ENCODE measurements around the gene RAB3GAP1.

Gene RAB3GAP1

DNA sequence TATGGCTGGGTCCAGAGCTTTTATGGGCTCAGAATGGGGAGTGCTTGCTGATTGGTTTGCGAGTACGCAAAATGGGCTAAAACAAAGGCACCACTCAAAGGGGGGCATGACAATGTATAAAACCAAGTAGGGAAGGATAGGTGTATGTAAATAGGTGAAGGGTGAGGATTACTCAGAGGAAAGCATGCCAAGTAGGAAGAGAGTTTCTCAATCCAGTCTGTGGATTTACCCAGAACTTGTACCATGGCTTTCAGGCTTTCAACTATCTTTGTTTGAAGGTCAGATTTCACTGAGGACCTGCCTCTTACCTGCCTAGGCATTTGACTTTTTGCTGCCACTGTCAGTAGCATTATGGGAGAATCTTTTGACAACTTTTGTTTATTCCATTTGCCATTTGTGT is 92.3 kb downstream of the RAB3GAP1 start:
- peaks cover 7% of the 10 kb centered on the region for H3K4me1 Mint-ChIP-seq (ENCODE audit: low read depth)
- H3K9me3 Mint-ChIP-seq = peaks cover 24% of the 10 kb centered on the region
- no peak overlapping the region for H3K4me3 Mint-ChIP-seq
- H3K36me3 Mint-ChIP-seq (ENCODE audit: low read depth) = peaks cover 70% of the 10 kb centered on the region
- no peaks in the 10 kb centered on the region for H3K27me3 Mint-ChIP-seq
- no peak overlapping the region for H3K27ac Mint-ChIP-seq
- intact Hi-C loops (cut with micrococcal nuclease) = no loop called here

DNA sequence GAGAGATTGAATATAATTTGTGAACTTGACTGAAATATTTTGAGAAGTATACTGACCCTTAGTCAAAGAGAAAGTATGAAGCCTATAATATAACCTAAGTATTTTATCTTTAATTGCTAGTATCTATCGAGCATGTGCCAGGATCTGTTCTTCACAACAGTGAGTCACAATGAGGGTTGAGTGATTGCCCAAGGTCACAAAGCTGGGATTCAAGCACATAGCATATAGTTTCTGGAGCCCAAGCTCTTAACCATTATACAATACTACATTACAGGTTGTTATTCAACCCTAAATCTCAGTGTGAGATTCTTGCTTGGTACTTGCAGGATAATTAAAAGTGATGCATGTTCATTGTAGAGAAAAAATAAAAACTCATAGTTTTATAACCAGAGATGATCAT is 97.2 kb downstream of the RAB3GAP1 start:
- Mint-ChIP-seq H3K27me3 (no peaks in the 10 kb centered on the region), H3K9me3 (peaks cover 1% of the 10 kb centered on the region)
- intact Hi-C loops (cut with micrococcal nuclease) = no loop called here

DNA sequence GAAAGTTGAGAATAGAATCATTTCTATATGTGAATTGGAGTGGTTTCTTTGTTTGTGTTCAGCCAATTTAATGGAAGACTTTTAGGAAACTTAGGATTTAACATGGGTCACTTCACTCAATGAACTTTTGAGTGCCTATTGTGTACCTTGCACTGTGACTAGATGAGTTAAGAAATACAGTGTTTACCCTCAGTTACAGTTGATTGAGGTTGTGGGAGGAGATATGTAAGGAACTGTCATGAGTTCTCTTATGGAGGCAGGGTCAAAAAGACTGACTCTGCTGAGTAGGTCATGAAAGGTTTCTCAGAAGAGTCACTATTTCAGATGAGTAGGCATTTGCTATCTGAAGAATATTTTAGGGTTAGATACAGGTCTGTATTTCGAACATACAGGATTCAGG is 98.6 kb downstream of the RAB3GAP1 start:
- Mint-ChIP-seq H3K4me3 (no peak overlapping the region), H3K36me3 (ENCODE audit: low read depth) (peaks cover 78% of the 10 kb centered on the region), H3K4me1 (ENCODE audit: low read depth) (no peaks in the 10 kb centered on the region), H3K27ac (no peak overlapping the region), H3K9me3 (no peaks in the 10 kb centered on the region), H3K27me3 (no peaks in the 10 kb centered on the region)
- intact Hi-C loops (cut with micrococcal nuclease) = no loop called here

More for the DNA sequence above, 97.2 kb downstream of the RAB3GAP1 start:
- Mint-ChIP-seq H3K4me3 (no peak overlapping the region), H3K4me1 (ENCODE audit: low read depth) (peaks cover 2% of the 10 kb centered on the region), H3K36me3 (ENCODE audit: low read depth) (peaks cover 67% of the 10 kb centered on the region), H3K27ac (no peak overlapping the region)

DNA sequence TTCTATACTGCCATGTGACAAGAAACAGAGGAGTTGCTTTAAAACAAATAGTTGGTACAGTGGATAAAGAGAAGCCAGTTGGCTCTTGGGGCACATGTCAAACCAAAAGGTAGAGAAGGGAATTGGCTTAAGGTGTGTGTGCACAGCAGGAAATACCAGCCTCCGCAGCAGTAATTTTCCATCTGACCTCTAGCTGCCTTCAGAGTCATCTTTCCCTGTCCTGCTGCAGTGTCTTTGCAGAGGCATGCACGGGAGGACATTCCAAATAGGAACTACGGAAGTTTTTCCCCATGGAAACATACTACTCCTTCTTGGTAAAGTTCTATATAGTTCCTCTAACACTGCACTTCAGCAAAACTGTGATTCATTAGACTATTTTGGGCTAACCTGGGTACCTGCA is 99.5 kb downstream of the RAB3GAP1 start:
- intact Hi-C loops (cut with micrococcal nuclease) = no loop called here
- Mint-ChIP-seq H3K27me3 (no peaks in the 10 kb centered on the region), H3K4me1 (ENCODE audit: low read depth) (no peaks in the 10 kb centered on the region), H3K4me3 (no peak overlapping the region), H3K27ac (no peak overlapping the region), H3K36me3 (ENCODE audit: low read depth) (peaks cover 80% of the 10 kb centered on the region), H3K9me3 (no peaks in the 10 kb centered on the region)

DNA sequence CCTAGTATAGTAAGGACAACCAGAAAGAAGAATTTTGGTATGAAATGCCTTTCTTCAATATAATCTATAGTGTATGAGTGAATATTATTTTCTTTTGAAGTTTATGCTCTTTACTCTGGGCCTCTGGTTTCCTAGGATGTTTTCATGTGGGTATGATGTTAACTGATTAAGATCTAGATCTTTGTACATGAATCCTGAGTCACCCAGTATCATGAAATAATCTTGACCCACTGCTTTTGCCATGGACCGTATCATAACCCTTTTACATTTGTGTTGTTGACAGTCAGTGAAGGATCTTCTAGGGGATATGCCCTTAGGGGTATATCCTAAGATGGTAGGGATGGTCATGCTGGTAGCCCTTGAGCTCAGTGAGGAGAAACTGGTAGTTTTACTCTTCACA is 100.3 kb downstream of the RAB3GAP1 start:
- Mint-ChIP-seq H3K4me3 (no peak overlapping the region), H3K27me3 (no peaks in the 10 kb centered on the region), H3K36me3 (ENCODE audit: low read depth) (peaks cover 80% of the 10 kb centered on the region), H3K4me1 (ENCODE audit: low read depth) (no peaks in the 10 kb centered on the region), H3K27ac (no peak overlapping the region), H3K9me3 (no peaks in the 10 kb centered on the region)
- intact Hi-C loops (cut with micrococcal nuclease) = no loop called here

DNA sequence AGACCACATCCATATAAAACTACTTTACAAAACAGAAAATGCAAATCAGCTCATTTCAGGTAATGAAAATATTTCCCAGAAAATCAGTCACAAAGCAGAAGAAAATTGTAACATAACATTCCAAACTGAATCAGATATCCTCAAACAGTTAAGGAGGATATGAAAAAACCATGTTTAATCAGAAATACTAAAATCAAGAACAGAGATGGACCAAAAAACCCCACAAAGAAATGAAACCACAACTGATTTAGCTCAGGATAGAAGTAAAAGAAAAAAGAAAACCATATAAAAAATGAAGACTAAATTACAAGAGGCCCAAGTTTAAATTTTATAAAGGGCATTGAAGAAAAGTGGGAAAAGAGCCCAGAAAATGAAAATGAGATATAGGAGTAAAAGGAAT is 102.9 kb downstream of the RAB3GAP1 start:
- no peaks in the 10 kb centered on the region for H3K27me3 Mint-ChIP-seq
- H3K27ac Mint-ChIP-seq = no peak overlapping the region
- no peaks in the 10 kb centered on the region for H3K4me1 Mint-ChIP-seq (ENCODE audit: low read depth)
- peaks cover 91% of the 10 kb centered on the region for H3K36me3 Mint-ChIP-seq (ENCODE audit: low read depth)
- no peak overlapping the region for H3K4me3 Mint-ChIP-seq
- no peaks in the 10 kb centered on the region for H3K9me3 Mint-ChIP-seq
- intact Hi-C loops (cut with micrococcal nuclease) = no loop called here

DNA sequence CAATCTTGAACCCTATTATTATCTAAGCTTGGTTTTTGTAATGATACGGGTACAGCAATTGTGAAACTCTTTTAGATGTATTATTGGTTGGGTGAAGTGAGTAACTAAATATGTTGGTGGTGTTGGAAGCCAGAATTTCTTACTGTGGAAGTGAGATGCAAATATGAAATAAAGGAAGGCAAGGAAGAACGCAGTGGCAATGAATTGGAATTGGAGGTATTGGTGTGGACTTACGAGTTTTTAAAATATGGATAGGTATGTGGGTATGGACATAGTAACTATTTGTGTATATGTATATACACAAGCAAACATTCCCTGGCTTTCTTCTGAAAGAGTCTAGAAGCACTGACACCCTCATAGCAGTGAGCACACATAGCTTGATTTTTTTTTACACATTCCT is 105.8 kb downstream of the RAB3GAP1 start:
- intact Hi-C loops (cut with micrococcal nuclease) = no loop called here
- H3K36me3 Mint-ChIP-seq (ENCODE audit: low read depth) = peaks cover 84% of the 10 kb centered on the region

DNA sequence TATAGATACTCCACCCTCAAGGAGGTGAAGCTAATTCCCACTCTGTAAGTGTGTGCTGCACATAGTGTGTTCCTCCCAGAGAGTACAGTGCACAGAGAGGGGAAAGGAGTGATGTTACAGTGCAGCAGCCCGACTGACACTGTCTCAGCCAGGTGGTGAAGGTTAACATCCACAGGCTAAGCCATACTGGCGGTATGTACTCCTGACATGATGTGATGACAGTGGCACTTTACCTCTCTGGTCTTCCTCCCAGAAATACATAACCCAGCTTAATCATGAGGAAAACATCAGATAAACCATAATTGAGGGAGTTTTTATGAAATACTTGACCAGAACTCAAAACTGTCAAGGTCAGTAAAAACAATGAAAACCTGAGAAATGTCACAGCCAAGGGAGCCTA is 107.1 kb downstream of the RAB3GAP1 start:
- H3K4me1 Mint-ChIP-seq (ENCODE audit: low read depth) = no peaks in the 10 kb centered on the region
- no peak overlapping the region for H3K4me3 Mint-ChIP-seq
- peaks cover 87% of the 10 kb centered on the region for H3K36me3 Mint-ChIP-seq (ENCODE audit: low read depth)
- H3K27ac Mint-ChIP-seq = no peak overlapping the region
- H3K9me3 Mint-ChIP-seq = no peaks in the 10 kb centered on the region
- H3K27me3 Mint-ChIP-seq = no peaks in the 10 kb centered on the region
- intact Hi-C loops (cut with micrococcal nuclease) = no loop called here

More for the DNA sequence above, 105.8 kb downstream of the RAB3GAP1 start:
- Mint-ChIP-seq H3K27ac (no peak overlapping the region), H3K27me3 (no peaks in the 10 kb centered on the region), H3K4me3 (no peak overlapping the region), H3K9me3 (no peaks in the 10 kb centered on the region), H3K4me1 (ENCODE audit: low read depth) (no peaks in the 10 kb centered on the region)

DNA sequence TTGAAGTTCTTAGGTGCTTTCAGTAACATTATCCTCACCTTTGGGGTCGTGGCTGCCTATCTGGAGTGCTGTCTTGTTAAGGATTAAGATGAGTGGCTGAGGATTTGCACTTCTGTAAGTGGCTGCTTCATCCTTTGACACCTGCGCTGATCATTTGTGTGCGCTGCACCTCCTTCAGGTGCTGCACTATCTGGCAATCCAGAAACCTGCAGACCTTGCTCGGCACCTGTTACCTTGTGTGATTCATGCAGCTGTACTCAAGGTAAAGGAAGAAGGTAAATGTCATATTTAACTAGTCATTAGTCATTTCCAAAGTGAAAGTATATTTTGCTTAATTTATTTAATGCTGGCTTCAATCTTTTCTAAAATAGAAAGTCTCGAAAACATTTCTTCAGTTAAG is 110.3 kb downstream of the RAB3GAP1 start:
- intact Hi-C loops (cut with micrococcal nuclease) = loop anchor here (10.0 kb wide), 2 partner anchors 592 to 622 kb away; no protein-coding TSS in a partner anchor
- Mint-ChIP-seq H3K4me1 (ENCODE audit: low read depth) (no peaks in the 10 kb centered on the region), H3K36me3 (ENCODE audit: low read depth) (peaks cover 80% of the 10 kb centered on the region), H3K9me3 (no peaks in the 10 kb centered on the region), H3K27me3 (no peaks in the 10 kb centered on the region), H3K4me3 (no peak overlapping the region), H3K27ac (no peak overlapping the region)

DNA sequence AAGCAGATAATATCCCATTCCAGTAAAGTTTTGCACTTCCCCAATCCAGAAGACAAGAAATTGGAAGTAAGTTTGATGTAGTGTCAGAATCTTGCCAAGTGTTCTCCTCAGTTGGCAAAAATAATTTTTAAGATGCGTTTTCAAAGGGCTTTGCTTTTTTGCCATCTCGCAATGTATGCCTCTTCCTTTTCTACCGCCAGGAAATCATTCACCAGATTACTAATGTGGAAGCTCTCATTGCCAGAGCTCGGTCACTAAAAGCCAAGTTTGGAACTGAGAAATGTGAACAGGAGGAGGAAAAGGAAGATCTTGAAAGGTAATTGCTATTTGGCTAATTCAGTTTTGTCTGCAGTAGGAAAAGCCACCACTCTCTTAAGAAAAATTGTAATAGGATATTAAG is 110.7 kb downstream of the RAB3GAP1 start:
- H3K4me3 Mint-ChIP-seq = no peak overlapping the region
- H3K36me3 Mint-ChIP-seq (ENCODE audit: low read depth) = peaks cover 80% of the 10 kb centered on the region
- no peaks in the 10 kb centered on the region for H3K9me3 Mint-ChIP-seq
- H3K27me3 Mint-ChIP-seq = no peaks in the 10 kb centered on the region
- no peaks in the 10 kb centered on the region for H3K4me1 Mint-ChIP-seq (ENCODE audit: low read depth)
- H3K27ac Mint-ChIP-seq = no peak overlapping the region
- intact Hi-C loops (cut with micrococcal nuclease) = loop anchor here (10.0 kb wide), 2 partner anchors 592 to 622 kb away; no protein-coding TSS in a partner anchor

DNA sequence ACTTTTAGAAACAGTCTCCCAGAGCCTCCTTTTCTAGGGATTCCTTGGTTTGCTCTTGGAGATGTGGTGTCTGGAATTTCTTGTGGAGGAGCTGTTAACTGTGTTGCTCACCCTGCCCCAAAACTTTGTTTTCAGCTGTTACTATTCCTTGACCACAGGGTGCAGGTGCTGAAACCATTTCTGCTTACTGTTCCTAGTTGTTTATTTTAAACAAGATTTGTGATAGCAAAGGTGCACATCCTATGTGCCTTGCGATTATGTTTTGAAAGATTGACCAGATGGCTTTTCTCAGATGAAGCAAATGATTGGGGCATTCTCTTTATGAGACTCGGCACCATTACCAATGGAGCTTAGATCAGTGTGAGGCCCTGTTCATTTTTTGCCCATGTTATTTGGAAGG is 111.2 kb downstream of the RAB3GAP1 start:
- no peaks in the 10 kb centered on the region for H3K27me3 Mint-ChIP-seq
- no peak overlapping the region for H3K4me3 Mint-ChIP-seq
- no peaks in the 10 kb centered on the region for H3K4me1 Mint-ChIP-seq (ENCODE audit: low read depth)
- no peak overlapping the region for H3K27ac Mint-ChIP-seq
- intact Hi-C loops (cut with micrococcal nuclease) = loop anchor here (10.0 kb wide), 2 partner anchors 591 to 621 kb away; no protein-coding TSS in a partner anchor
- no peaks in the 10 kb centered on the region for H3K9me3 Mint-ChIP-seq
- H3K36me3 Mint-ChIP-seq (ENCODE audit: low read depth) = peaks cover 80% of the 10 kb centered on the region

DNA sequence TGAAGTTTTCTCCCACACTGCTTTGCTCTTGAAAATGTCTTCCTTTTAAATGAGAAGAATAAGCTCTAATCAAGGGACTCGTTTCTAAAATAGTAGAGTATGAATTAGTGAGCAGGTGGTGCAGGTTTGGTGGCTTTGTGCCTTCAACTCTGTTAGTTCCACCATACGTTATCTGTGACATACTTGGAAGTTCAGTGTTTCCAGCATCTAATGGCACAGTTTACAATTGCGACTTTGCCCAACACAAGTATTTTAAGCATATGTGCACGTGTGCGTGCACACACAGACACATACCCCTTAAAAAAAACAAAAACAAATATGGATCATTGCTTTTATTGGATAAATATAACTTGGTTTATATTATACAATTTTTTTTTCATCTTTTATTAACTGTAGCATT is 111.8 kb downstream of the RAB3GAP1 start:
- Mint-ChIP-seq H3K4me3 (no peak overlapping the region), H3K36me3 (ENCODE audit: low read depth) (peaks cover 80% of the 10 kb centered on the region), H3K27me3 (no peaks in the 10 kb centered on the region), H3K27ac (no peak overlapping the region), H3K9me3 (no peaks in the 10 kb centered on the region), H3K4me1 (ENCODE audit: low read depth) (no peaks in the 10 kb centered on the region)
- intact Hi-C loops (cut with micrococcal nuclease) = loop anchor here (10.0 kb wide), 2 partner anchors 591 to 621 kb away; no protein-coding TSS in a partner anchor

DNA sequence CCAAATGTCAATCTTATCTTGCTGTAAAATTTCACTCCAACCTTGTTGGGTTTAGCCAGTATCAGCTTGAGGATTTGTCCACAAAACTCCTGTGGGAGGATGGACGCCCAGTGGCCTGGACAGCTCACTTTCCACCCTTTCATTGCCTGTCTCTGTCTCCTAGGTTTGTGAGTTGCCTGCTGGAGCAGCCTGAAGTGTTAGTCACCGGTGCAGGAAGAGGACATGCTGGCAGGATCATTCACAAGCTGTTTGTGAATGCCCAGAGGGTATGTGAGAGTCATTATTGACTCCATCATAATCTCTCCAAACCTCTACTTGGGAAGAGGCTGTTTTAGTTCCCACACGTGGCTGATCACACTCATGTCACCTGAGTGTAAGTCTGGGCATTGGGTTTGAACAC is 112.3 kb downstream of the RAB3GAP1 start:
- Mint-ChIP-seq H3K36me3 (ENCODE audit: low read depth) (peaks cover 80% of the 10 kb centered on the region), H3K4me3 (no peak overlapping the region), H3K27ac (no peak overlapping the region), H3K4me1 (ENCODE audit: low read depth) (no peaks in the 10 kb centered on the region), H3K27me3 (no peaks in the 10 kb centered on the region), H3K9me3 (no peaks in the 10 kb centered on the region)
- intact Hi-C loops (cut with micrococcal nuclease) = loop anchor here (10.0 kb wide), 2 partner anchors 590 to 620 kb away; no protein-coding TSS in a partner anchor

DNA sequence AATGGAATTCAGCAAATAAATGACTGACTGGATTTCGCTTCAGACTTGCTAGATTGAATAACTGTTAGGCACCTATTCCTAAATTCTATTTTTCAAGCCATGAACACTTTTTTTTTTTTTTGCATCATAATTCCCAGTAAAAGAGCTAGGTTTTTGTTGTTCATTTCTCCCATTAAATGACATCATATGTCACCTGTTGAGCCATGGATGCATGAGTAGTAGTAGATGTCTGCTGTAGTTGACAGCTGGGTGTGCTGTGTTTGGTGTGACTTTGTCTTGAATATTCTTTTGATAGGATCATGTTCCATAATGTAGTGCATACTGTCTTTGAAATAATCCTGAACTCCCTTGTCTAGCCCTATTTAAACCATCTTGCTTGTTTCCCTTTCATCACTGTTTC is 115.2 kb downstream of the RAB3GAP1 start:
- H3K4me3 Mint-ChIP-seq = no peak overlapping the region
- no peaks in the 10 kb centered on the region for H3K27me3 Mint-ChIP-seq
- intact Hi-C loops (cut with micrococcal nuclease) = loop anchor here (10.0 kb wide), 2 partner anchors 588 to 618 kb away; no protein-coding TSS in a partner anchor
- no peaks in the 10 kb centered on the region for H3K9me3 Mint-ChIP-seq
- no peak overlapping the region for H3K27ac Mint-ChIP-seq
- no peaks in the 10 kb centered on the region for H3K4me1 Mint-ChIP-seq (ENCODE audit: low read depth)
- H3K36me3 Mint-ChIP-seq (ENCODE audit: low read depth) = peaks cover 90% of the 10 kb centered on the region

DNA sequence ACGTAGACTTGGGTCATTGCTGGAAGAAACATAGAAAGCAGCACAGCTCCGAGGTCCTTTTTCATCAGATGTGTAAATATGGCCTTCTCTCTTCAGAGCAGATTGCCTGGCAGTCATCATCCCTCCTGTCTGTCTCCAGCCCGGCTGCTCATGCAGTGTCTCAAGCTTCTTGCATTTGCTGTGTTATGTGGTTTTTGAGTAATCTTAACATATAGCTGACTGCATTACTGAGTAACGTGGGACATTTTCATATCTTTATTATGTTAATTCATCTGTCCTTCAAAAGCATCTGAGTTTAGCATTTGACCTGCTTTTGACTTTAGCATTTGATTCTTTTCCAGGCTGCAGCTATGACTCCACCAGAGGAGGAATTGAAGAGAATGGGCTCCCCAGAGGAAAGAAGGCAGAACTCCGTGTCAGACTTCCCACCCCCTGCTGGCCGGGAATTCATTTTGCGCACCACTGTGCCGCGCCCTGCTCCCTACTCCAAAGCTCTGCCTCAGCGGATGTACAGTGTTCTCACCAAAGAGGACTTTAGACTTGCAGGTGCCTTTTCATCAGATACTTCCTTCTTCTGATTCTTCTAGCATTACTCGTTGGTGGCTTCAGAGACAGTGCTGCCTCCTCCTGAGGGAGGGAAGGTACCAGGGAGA is 116.2 kb downstream of the RAB3GAP1 start:
- H3K9me3 Mint-ChIP-seq = no peaks in the 10 kb centered on the region
- H3K4me1 Mint-ChIP-seq (ENCODE audit: low read depth) = no peaks in the 10 kb centered on the region
- H3K36me3 Mint-ChIP-seq (ENCODE audit: low read depth) = peaks cover 90% of the 10 kb centered on the region
- H3K27me3 Mint-ChIP-seq = no peaks in the 10 kb centered on the region
- intact Hi-C loops (cut with micrococcal nuclease) = loop anchor here (10.0 kb wide), 2 partner anchors 586 to 616 kb away; no protein-coding TSS in a partner anchor
- no peak overlapping the region for H3K27ac Mint-ChIP-seq
- no peak overlapping the region for H3K4me3 Mint-ChIP-seq

Measured in dendritic cell treated with granulocyte-macrophage colony-stimulating factor and Interleukin-4, amounts not matched to agents 40 ng/mL and 50 ng/mL, for 4 days (primary cell).